Iris pigment epithelial cell (primary cell): Measurements from ENCODE around the gene PCDHA9.
"Not testable (repeated sequence)": the region's sequence is repeated elsewhere in the genome, so short reads cannot be mapped to it uniquely, and the experiment has no call there.

Source experiments
- DNase-seq: peaks from one replicate; pipeline ENCODE4 v3.0.0-alpha.2; 2011; ENCODE audit warnings: low read depth

The PCDHA9 gene

DNA sequence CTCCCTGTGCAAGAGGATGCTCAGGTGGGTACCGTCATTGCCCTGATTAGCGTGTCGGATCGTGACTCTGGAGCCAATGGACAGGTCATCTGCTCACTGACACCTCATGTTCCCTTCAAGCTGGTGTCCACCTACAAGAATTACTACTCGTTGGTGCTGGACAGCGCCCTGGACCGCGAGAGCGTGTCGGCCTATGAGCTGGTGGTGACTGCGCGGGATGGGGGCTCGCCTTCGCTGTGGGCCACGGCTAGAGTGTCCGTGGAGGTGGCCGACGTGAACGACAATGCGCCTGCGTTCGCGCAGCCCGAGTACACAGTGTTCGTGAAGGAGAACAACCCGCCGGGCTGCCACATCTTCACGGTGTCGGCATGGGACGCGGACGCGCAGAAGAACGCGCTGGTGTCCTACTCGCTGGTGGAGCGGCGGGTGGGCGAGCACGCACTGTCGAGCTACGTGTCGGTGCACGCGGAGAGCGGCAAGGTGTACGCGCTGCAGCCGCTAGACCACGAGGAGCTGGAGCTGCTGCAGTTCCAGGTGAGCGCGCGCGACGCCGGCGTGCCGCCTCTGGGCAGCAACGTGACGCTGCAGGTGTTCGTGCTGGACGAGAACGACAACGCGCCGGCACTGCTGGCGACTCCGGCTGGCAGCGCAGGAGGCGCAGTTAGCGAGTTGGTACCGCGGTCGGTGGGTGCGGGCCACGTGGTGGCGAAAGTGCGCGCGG is 28.5 kb downstream of the PCDHA9 start:
- DNase-seq = not testable (repeated sequence)

DNA sequence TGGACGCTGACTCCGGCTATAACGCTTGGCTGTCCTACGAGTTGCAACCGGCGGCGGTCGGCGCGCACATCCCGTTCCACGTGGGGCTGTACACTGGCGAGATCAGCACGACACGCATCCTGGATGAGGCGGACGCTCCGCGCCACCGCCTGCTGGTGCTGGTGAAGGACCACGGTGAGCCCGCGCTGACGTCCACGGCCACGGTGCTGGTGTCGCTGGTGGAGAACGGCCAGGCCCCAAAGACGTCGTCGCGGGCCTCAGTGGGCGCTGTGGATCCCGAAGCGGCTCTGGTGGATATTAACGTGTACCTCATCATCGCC is 29.0 kb downstream of the PCDHA9 start:
- no peak for DNase-seq

DNA sequence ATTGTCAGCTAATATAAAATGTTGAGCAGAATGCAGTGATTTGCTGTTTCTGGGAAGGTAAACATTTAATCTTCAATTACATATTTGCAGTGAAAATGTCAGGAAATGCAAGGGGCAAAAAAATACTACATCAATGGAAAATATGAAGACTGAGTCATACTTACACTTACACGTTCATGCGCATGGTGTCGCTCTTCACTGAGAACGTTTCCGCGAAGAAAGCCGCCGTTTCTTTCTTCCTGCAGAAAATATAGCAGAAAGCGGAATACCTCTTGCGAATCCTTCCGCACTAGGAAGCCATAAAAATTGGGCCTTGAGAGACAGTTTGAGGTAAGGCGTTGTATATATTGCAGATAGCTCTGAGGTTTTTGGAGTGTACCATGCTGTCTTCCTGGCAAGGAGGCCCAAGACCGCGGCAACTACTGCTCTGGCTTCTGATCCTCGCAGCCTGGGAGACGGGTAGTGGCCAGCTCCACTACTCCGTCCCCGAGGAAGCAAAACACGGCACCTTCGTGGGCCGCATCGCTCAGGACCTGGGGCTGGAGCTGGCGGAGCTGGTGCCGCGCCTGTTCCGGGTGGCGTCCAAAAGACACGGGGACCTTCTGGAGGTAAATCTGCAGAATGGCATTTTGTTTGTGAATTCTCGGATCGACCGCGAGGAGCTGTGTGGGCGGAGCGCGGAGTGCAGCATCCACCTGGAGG is 33.9 kb downstream of the PCDHA9 start, which contains the start of gene PCDHA13:
PCDHA13 (plus strand) TSS at position 236 of the 702 bp plus-strand sequence; CDS start at position 381, 145 bp downstream.
- no peak for DNase-seq

DNA sequence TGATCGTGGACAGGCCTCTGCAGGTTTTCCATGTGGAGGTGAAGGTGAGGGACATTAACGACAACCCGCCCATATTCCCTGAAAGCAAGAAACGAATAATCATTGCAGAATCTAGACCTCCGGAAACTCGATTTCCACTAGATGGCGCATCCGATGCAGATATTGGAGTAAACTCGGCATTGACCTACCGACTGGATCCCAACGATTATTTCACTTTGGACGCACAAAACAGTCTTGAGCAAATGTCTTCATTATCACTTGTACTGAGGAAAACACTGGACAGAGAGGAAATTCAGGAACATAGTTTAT is 34.4 kb downstream of the PCDHA9 start:
- no peak for DNase-seq

DNA sequence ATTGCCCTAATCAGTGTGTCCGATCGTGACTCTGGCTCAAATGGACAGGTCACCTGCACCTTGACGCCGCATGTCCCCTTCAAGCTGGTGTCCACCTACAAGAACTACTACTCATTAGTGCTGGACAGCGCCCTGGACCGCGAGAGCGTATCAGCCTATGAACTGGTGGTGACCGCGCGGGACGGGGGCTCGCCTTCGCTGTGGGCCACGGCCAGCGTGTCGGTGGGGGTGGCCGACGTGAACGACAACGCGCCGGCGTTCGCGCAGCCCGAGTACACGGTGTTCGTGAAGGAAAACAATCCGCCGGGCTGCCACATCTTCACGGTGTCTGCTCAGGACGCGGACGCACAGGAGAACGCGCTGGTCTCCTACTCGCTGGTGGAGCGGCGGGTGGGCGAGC is 35.2 kb downstream of the PCDHA9 start:
- no peak for DNase-seq

DNA sequence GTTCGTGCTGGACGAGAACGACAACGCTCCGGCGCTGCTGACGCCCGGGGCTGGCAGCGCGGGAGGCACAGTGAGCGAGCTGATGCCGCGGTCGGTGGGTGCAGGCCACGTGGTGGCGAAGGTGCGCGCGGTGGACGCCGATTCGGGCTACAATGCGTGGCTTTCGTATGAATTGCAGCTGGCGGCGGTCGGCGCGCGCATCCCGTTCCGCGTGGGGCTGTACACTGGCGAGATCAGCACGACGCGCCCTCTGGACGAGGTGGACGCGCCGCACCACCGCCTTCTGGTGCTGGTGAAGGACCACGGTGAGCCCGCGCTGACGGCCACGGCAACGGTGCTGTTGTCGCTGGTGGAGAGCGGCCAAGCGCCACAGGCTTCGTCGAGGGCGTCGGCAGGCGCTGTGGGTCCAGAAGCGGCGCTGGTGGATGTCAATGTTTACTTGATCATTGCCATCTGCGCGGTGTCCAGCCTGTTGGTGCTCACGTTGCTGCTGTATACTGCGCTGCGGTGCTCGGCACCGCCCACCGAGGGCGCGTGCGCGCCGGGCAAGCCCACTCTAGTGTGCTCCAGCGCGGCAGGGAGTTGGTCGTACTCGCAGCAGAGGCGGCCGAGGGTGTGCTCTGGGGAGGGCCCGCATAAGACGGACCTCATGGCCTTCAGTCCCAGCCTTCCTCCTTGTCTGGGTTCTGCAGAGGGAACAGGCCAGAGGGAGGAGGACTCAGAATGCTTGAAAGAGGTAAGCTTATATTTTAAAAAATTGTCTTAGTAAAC is 35.9 kb downstream of the PCDHA9 start:
- DNase-seq = no peak
